Measurements from ENCODE around the gene ACTL8.
A peak's percentile ranks its signal among the peaks of the same experiment; 100 is the strongest.

The ACTL8 gene

GRCh38 chr1:17851056-17851455 is 95.9 kb downstream of the ACTL8 start:
- DNase-seq (ENCODE audit: low spot score) = no peak
- Histone ChIP-seq H3K79me1 (ENCODE audit: low read depth, low read length) (peaks cover 4% of the 10 kb centered on the region), H2BK5ac (ENCODE audit: low read length) (no peak overlapping the region), H3K4ac (ENCODE audit: low read length) (no peak overlapping the region), H4K8ac (ENCODE audit: low read depth, low read length) (no peak overlapping the region), H4K91ac (ENCODE audit: low read depth, low read length, poor library complexity) (no peak overlapping the region), H3K18ac (ENCODE audit: low read length) (no peak overlapping the region), H2BK120ac (ENCODE audit: low read depth, low read length) (no peak overlapping the region), H3K36me3 (replicated peaks in 1 of 2; ENCODE audit: control insufficient read depth in 2 of 2, insufficient read depth in 2 of 2, low read length in 2 of 2) (no peaks in the 10 kb centered on the region), H3K27ac (replicated peaks; ENCODE audit: low read length) (no peak overlapping the region), H2AK5ac (ENCODE audit: low read depth, low read length) (no peak overlapping the region), H3K27me3 (ENCODE audit: control insufficient read depth in 3 of 3, insufficient read depth in 3 of 3, low read depth in 1 of 3, low read length in 3 of 3) (peaks cover 0 to 14% (median 2%) of the 10 kb centered on the region in 3 experiments), H2BK15ac (ENCODE audit: low read length) (no peak overlapping the region), H2BK12ac (ENCODE audit: low read length) (no peak overlapping the region), H3K9ac (ENCODE audit: low read depth, low read length, poor library complexity) (no peak overlapping the region), H3K9me3 (replicated peaks in 1 of 2; ENCODE audit: control insufficient read depth in 2 of 2, insufficient read depth in 1 of 2, low read depth in 1 of 2, low read length in 2 of 2) (no peaks in the 10 kb centered on the region), H2AFZ (ENCODE audit: low read length) (no peak overlapping the region), H3K4me3 (ENCODE audit: low read length in 2 of 2) (no peak overlapping the region), H3K4me1 (ENCODE audit: control insufficient read depth in 2 of 2, insufficient read depth in 1 of 2, low read depth in 1 of 2, low read length in 2 of 2) (no peaks in the 10 kb centered on the region), H3K14ac (ENCODE audit: low read length) (no peak overlapping the region), H3K23ac (ENCODE audit: low read depth, low read length, poor library complexity) (no peak overlapping the region), H3K4me2 (ENCODE audit: insufficient read depth, low read length, poor library complexity, severe bottlenecking) (no peak overlapping the region)
- WGBS, 2 donors (ENCODE audit: extremely low coverage in 2 of 2, insufficient read length in 2 of 2, insufficient replicate concordance in 1 of 2) = no CpG with 5 or more reads among the region's 8 CpGs

GRCh38 chr1:17852383-17852782 is 97.2 kb downstream of the ACTL8 start:
- Histone ChIP-seq H4K91ac (ENCODE audit: low read depth, low read length, poor library complexity) (no peak overlapping the region), H3K4me3 (ENCODE audit: low read length in 2 of 2) (no peak overlapping the region), H3K4ac (ENCODE audit: low read length) (no peak overlapping the region), H3K27ac (replicated peaks; ENCODE audit: low read length) (no peak overlapping the region), H3K27me3 (ENCODE audit: control insufficient read depth in 3 of 3, insufficient read depth in 3 of 3, low read depth in 1 of 3, low read length in 3 of 3) (peaks cover 0 to 14% (median 2%) of the 10 kb centered on the region in 3 experiments), H2AFZ (ENCODE audit: low read length) (no peak overlapping the region), H3K79me1 (ENCODE audit: low read depth, low read length) (peaks cover 4% of the 10 kb centered on the region), H3K18ac (ENCODE audit: low read length) (peak overlapping the region; percentile 29), H3K14ac (ENCODE audit: low read length) (no peak overlapping the region), H2AK5ac (ENCODE audit: low read depth, low read length) (peak overlapping the region; percentile 86), H3K23ac (ENCODE audit: low read depth, low read length, poor library complexity) (no peak overlapping the region), H3K4me1 (ENCODE audit: control insufficient read depth in 2 of 2, insufficient read depth in 1 of 2, low read depth in 1 of 2, low read length in 2 of 2) (no peaks in the 10 kb centered on the region), H2BK12ac (ENCODE audit: low read length) (no peak overlapping the region), H3K4me2 (ENCODE audit: insufficient read depth, low read length, poor library complexity, severe bottlenecking) (no peak overlapping the region), H3K36me3 (replicated peaks in 1 of 2; ENCODE audit: control insufficient read depth in 2 of 2, insufficient read depth in 2 of 2, low read length in 2 of 2) (no peaks in the 10 kb centered on the region), H2BK120ac (ENCODE audit: low read depth, low read length) (no peak overlapping the region), H2BK15ac (ENCODE audit: low read length) (no peak overlapping the region), H2BK5ac (ENCODE audit: low read length) (peak overlapping the region; percentile 72), H4K8ac (ENCODE audit: low read depth, low read length) (no peak overlapping the region), H3K9me3 (replicated peaks in 1 of 2; ENCODE audit: control insufficient read depth in 2 of 2, insufficient read depth in 1 of 2, low read depth in 1 of 2, low read length in 2 of 2) (no peaks in the 10 kb centered on the region), H3K9ac (ENCODE audit: low read depth, low read length, poor library complexity) (no peak overlapping the region)
- no peak for DNase-seq (ENCODE audit: low spot score)
- WGBS, 2 donors (ENCODE audit: extremely low coverage in 2 of 2, insufficient read length in 2 of 2, insufficient replicate concordance in 1 of 2) = no CpG with 5 or more reads among the region's 5 CpGs

- H3K79me1 ChIP-seq (ENCODE audit: low read depth, low read length) = peaks cover 4% of the 10 kb centered on the region
- peak overlapping the region; percentile 58 for H3K18ac ChIP-seq (ENCODE audit: low read length)
- peaks cover 0 to 14% (median 2%) of the 10 kb centered on the region in 3 experiments for H3K27me3 ChIP-seq (ENCODE audit: control insufficient read depth in 3 of 3, insufficient read depth in 3 of 3, low read depth in 1 of 3, low read length in 3 of 3)
- no peak overlapping the region for H2AFZ ChIP-seq (ENCODE audit: low read length)
- no peak overlapping the region for H3K9ac ChIP-seq (ENCODE audit: low read depth, low read length, poor library complexity)
- H4K8ac ChIP-seq (ENCODE audit: low read depth, low read length) = no peak overlapping the region
- no peak overlapping the region for H2BK15ac ChIP-seq (ENCODE audit: low read length)
- H3K4ac ChIP-seq (ENCODE audit: low read length) = no peak overlapping the region
- no peak overlapping the region for H2AK5ac ChIP-seq (ENCODE audit: low read depth, low read length)
- H3K4me3 ChIP-seq (ENCODE audit: low read length in 2 of 2) = no peak overlapping the region
- no peaks in the 10 kb centered on the region for H3K9me3 ChIP-seq (replicated peaks in 1 of 2; ENCODE audit: control insufficient read depth in 2 of 2, insufficient read depth in 1 of 2, low read depth in 1 of 2, low read length in 2 of 2)
- H3K23ac ChIP-seq (ENCODE audit: low read depth, low read length, poor library complexity) = no peak overlapping the region
- H3K14ac ChIP-seq (ENCODE audit: low read length) = peak overlapping the region; percentile 78
- WGBS, 2 donors (ENCODE audit: extremely low coverage in 2 of 2, insufficient read length in 2 of 2, insufficient replicate concordance in 1 of 2) = no CpG with 5 or more reads among the region's 11 CpGs
- H3K4me2 ChIP-seq (ENCODE audit: insufficient read depth, low read length, poor library complexity, severe bottlenecking) = no peak overlapping the region
- no peak overlapping the region for H3K27ac ChIP-seq (replicated peaks; ENCODE audit: low read length)
- H4K91ac ChIP-seq (ENCODE audit: low read depth, low read length, poor library complexity) = no peak overlapping the region
- H3K36me3 ChIP-seq (replicated peaks in 1 of 2; ENCODE audit: control insufficient read depth in 2 of 2, insufficient read depth in 2 of 2, low read length in 2 of 2) = no peaks in the 10 kb centered on the region
- no peak overlapping the region for H2BK5ac ChIP-seq (ENCODE audit: low read length)
- no peak for DNase-seq (ENCODE audit: low spot score)
- H2BK120ac ChIP-seq (ENCODE audit: low read depth, low read length) = no peak overlapping the region
- no peak overlapping the region for H2BK12ac ChIP-seq (ENCODE audit: low read length)
- H3K4me1 ChIP-seq (ENCODE audit: control insufficient read depth in 2 of 2, insufficient read depth in 1 of 2, low read depth in 1 of 2, low read length in 2 of 2) = no peaks in the 10 kb centered on the region
Observed at GRCh38 chr1:17853241-17853935, 98.3 kb downstream of the ACTL8 start.

GRCh38 chr1:17856496-17857108 is 101.5 kb downstream of the ACTL8 start:
- Histone ChIP-seq H3K79me1 (ENCODE audit: low read depth, low read length) (peaks cover 2% of the 10 kb centered on the region), H2AK5ac (ENCODE audit: low read depth, low read length) (peak overlapping the region; percentile 40), H3K4me1 (ENCODE audit: control insufficient read depth in 2 of 2, insufficient read depth in 1 of 2, low read depth in 1 of 2, low read length in 2 of 2) (peaks cover 0 to under 1% of the 10 kb centered on the region in 2 donors), H2BK12ac (ENCODE audit: low read length) (no peak overlapping the region), H3K9me3 (replicated peaks in 1 of 2; ENCODE audit: control insufficient read depth in 2 of 2, insufficient read depth in 1 of 2, low read depth in 1 of 2, low read length in 2 of 2) (no peaks in the 10 kb centered on the region), H3K4me2 (ENCODE audit: insufficient read depth, low read length, poor library complexity, severe bottlenecking) (no peak overlapping the region), H3K27ac (replicated peaks; ENCODE audit: low read length) (no peak overlapping the region), H3K4ac (ENCODE audit: low read length) (no peak overlapping the region), H4K91ac (ENCODE audit: low read depth, low read length, poor library complexity) (no peak overlapping the region), H3K14ac (ENCODE audit: low read length) (no peak overlapping the region), H2BK15ac (ENCODE audit: low read length) (no peak overlapping the region), H3K23ac (ENCODE audit: low read depth, low read length, poor library complexity) (no peak overlapping the region), H4K8ac (ENCODE audit: low read depth, low read length) (no peak overlapping the region), H2BK120ac (ENCODE audit: low read depth, low read length) (peak overlapping the region; percentile 89), H3K4me3 (ENCODE audit: low read length in 2 of 2) (no peak overlapping the region), H3K9ac (ENCODE audit: low read depth, low read length, poor library complexity) (no peak overlapping the region), H2BK5ac (ENCODE audit: low read length) (no peak overlapping the region), H3K36me3 (replicated peaks in 1 of 2; ENCODE audit: control insufficient read depth in 2 of 2, insufficient read depth in 2 of 2, low read length in 2 of 2) (no peaks in the 10 kb centered on the region), H3K27me3 (ENCODE audit: control insufficient read depth in 3 of 3, insufficient read depth in 3 of 3, low read depth in 1 of 3, low read length in 3 of 3) (peaks cover 0 to 14% (median 2%) of the 10 kb centered on the region in 3 experiments), H3K18ac (ENCODE audit: low read length) (no peak overlapping the region), H2AFZ (ENCODE audit: low read length) (no peak overlapping the region)
- no peak for DNase-seq (ENCODE audit: low spot score)
- no CpG with 5 or more reads among the region's 7 CpGs for WGBS, 2 donors (ENCODE audit: extremely low coverage in 2 of 2, insufficient read length in 2 of 2, insufficient replicate concordance in 1 of 2)

All from neuronal stem cell (in vitro differentiated cells).